Measurements from ENCODE around the gene SPNS1.
A peak's percentile ranks its signal among the peaks of the same experiment; 100 is the strongest.
"Not testable (repeated sequence)": the region's sequence is repeated elsewhere in the genome, so short reads cannot be mapped to it uniquely, and the experiment has no call there.

SPNS1 gene

GRCh38 chr16:28991687-28992086 is 17.1 kb downstream of the SPNS1 start:
- DNase-seq, result no peak

GRCh38 chr16:28992496-28992895 is 17.9 kb downstream of the SPNS1 start:
- no peak for DNase-seq

GRCh38 chr16:28998837-28999236 is 24.3 kb downstream of the SPNS1 start:
- no peak for DNase-seq

GRCh38 chr16:28999577-28999976 is 25.0 kb downstream of the SPNS1 start:
- no peak for DNase-seq

GRCh38 chr16:29000019-29000418 is 25.4 kb downstream of the SPNS1 start:
- no peak for DNase-seq

GRCh38 chr16:29004496-29005139 is 30.0 kb downstream of the SPNS1 start:
- DNase-seq, result not testable (repeated sequence)

- peak; percentile 84 for DNase-seq
Measured at GRCh38 chr16:29007730-29008593, 33.4 kb downstream of the SPNS1 start.

GRCh38 chr16:29009050-29009837 is 34.7 kb downstream of the SPNS1 start:
- peak; percentile 72 for DNase-seq

- DNase-seq, result no peak
Measured at GRCh38 chr16:29009838-29010166, 35.2 kb downstream of the SPNS1 start.

- DNase-seq, result no peak
Measured at GRCh38 chr16:29011112-29011511, 36.5 kb downstream of the SPNS1 start.

- DNase-seq, result no peak
Measured at GRCh38 chr16:29011851-29012250, 37.3 kb downstream of the SPNS1 start.

GRCh38 chr16:29012913-29013553 is 38.5 kb downstream of the SPNS1 start:
- DNase-seq, result no peak

- no peak for DNase-seq
Measured at GRCh38 chr16:29014561-29015069, 40.0 kb downstream of the SPNS1 start.

GRCh38 chr16:29022196-29022595 is 47.6 kb downstream of the SPNS1 start:
- no peak for DNase-seq

GRCh38 chr16:29023279-29024277 is 49.0 kb downstream of the SPNS1 start:
- peak; percentile 28 for DNase-seq

- DNase-seq, result no peak
Measured at GRCh38 chr16:29024278-29024677, 49.7 kb downstream of the SPNS1 start.

GRCh38 chr16:29025218-29025617 is 50.6 kb downstream of the SPNS1 start:
- peak; percentile 35 for DNase-seq

GRCh38 chr16:29025735-29026134 is 51.2 kb downstream of the SPNS1 start:
- DNase-seq, result no peak

- no peak for DNase-seq
Measured at GRCh38 chr16:29028457-29029167, 54.0 kb downstream of the SPNS1 start.

- peak; percentile 96 for DNase-seq
Measured at GRCh38 chr16:29029168-29029994, 54.8 kb downstream of the SPNS1 start.

Data from stimulated activated CD4-positive, alpha-beta T cell treated with anti-CD3 and anti-CD28 coated beads, Interleukin-15, amount 100 ng/mL, for 24 hours (primary cell).